GM12878 (cell line): ENCODE results near the gene SRBD1. TPM values are rescaled to one million over a fixed set of nuclear protein-coding genes. Genes with fewer than 3 reads are reported as not detected.

Experiments
- BCLAF1 ChIP-seq: fragments of 450-650 bp; IDR thresholded peaks from 2 replicates; pipeline ENCODE4 v1.6.1; 2017; ENCODE audit warnings: antibody characterized with exemption, mild to moderate bottlenecking, moderate library complexity
- CBX3 ChIP-seq: fragments of 200-600 bp; sonication (generic); IDR thresholded peaks from 2 replicates; pipeline ENCODE4 v1.6.1; 2016; ENCODE audit warnings: low read depth, borderline replicate concordance
- CEBPB ChIP-seq, 2 experiments: fragments of 150-350 bp in 1 of 2; IDR thresholded peaks; 2 replicates each; pipeline ENCODE4 v1.6.1; 2012 to 2014; ENCODE audit warnings: low read depth in 2 of 2, low read length in 2 of 2, borderline replicate concordance in 1 of 2, inconsistent platforms in 1 of 2
- E4F1 ChIP-seq: fragments of 450-650 bp; IDR thresholded peaks from 2 replicates; pipeline ENCODE4 v1.6.1; 2018; ENCODE audit warnings: borderline replicate concordance, mild to moderate bottlenecking; ENCODE audit not compliant: partially characterized antibody
- EED ChIP-seq: sonication (generic); IDR thresholded peaks from 2 replicates; pipeline ENCODE4 v1.6.1; 2016; ENCODE audit warnings: antibody characterized with exemption, low read depth
- FOXM1 ChIP-seq: IDR thresholded peaks from 2 replicates; pipeline ENCODE4 v1.6.1; 2012; ENCODE audit warnings: low read depth, mild to moderate bottlenecking, inconsistent platforms, low read length, moderate library complexity
- GATAD2B ChIP-seq: fragments of 450-650 bp; conservative IDR thresholded peaks from 2 replicates; pipeline ENCODE4 v1.6.1; 2017; ENCODE audit warnings: low read depth, mild to moderate bottlenecking, moderate library complexity
- LARP7 ChIP-seq: fragments of 450-650 bp; IDR thresholded peaks from 2 replicates; pipeline ENCODE4 v1.6.1; 2017; ENCODE audit warnings: mild to moderate bottlenecking
- MEF2B ChIP-seq: fragments of 450-650 bp; IDR thresholded peaks from 2 replicates; pipeline ENCODE4 v1.6.1; 2018; ENCODE audit warnings: mild to moderate bottlenecking, moderate library complexity; ENCODE audit not compliant: partially characterized antibody, poor library complexity, severe bottlenecking
- MYC ChIP-seq: IDR thresholded peaks from 2 replicates; pipeline ENCODE4 v1.6.1; 2011; ENCODE audit warnings: mild to moderate bottlenecking, low read length, moderate library complexity, inconsistent platforms; ENCODE audit not compliant: insufficient read depth, insufficient replicate concordance, insufficient read length, severe bottlenecking
- POLR2AphosphoS2 ChIP-seq: IDR thresholded peaks from 2 replicates; pipeline ENCODE4 v1.6.1; 2011; ENCODE audit warnings: low read depth, mild to moderate bottlenecking, low read length, improper control_type of control experiment, moderate library complexity
- RFX5 ChIP-seq: IDR thresholded peaks from 2 replicates; pipeline ENCODE4 v1.6.1; 2011; ENCODE audit warnings: low read depth, low read length, improper control_type of control experiment
- RUNX3 ChIP-seq: IDR thresholded peaks from 2 replicates; pipeline ENCODE4 v1.6.1; 2012; ENCODE audit warnings: low read length, inconsistent platforms
- SMC3 ChIP-seq: IDR thresholded peaks from 2 replicates; pipeline ENCODE4 v1.6.1; 2011; ENCODE audit warnings: low read length, improper control_type of control experiment, borderline replicate concordance
- SUPT20H ChIP-seq: IDR thresholded peaks from 2 replicates; pipeline ENCODE4 v1.6.1; 2011; ENCODE audit warnings: low read depth, mild to moderate bottlenecking, low read length, moderate library complexity, borderline replicate concordance; ENCODE audit not compliant: control insufficient read depth
- TCF12 ChIP-seq: IDR thresholded peaks from 2 replicates; pipeline ENCODE4 v1.6.1; 2011; ENCODE audit warnings: low read depth, mild to moderate bottlenecking, low read length
- ZBTB40 ChIP-seq: fragments of 450-650 bp; IDR thresholded peaks from 2 replicates; pipeline ENCODE4 v1.6.1; 2016; ENCODE audit warnings: mild to moderate bottlenecking, moderate library complexity, borderline replicate concordance
- ZNF622 ChIP-seq: fragments of 450-650 bp; IDR thresholded peaks from 2 replicates; pipeline ENCODE4 v1.6.1; 2017; ENCODE audit warnings: mild to moderate bottlenecking, inconsistent platforms
- ZSCAN29 ChIP-seq: fragments of 450-650 bp; IDR thresholded peaks from 2 replicates; pipeline ENCODE4 v1.6.1; 2017; ENCODE audit warnings: mild to moderate bottlenecking, moderate library complexity
- polyA plus RNA-seq, 11 experiments: library from polyadenylated mRNA; depleted of rRNA in 4 of 11; unstranded in 6 of 11; stranded (reverse) in 5 of 11; fragments of >200 nt; fragmentation: Nextera tagmentation in 4 of 11; fragmentation: Illumina TruSeq in 1 of 11; extraction: Ambion mirVana in 4 of 11; extraction: Trizol in 1 of 11; gene quantifications; 1 replicate in 1 of 11; 2 replicates in 10 of 11; pipeline versions ENCODE4 v1.2.1 to v1.2.3, GENCODE V29; 2011 to 2016; ENCODE audit warnings: inconsistent platforms in 2 of 11, missing spikeins in 2 of 11, low read depth in 1 of 11
- total RNA-seq, 4 experiments: library from RNA; depleted of rRNA in 3 of 4; stranded (reverse); fragments of >200 nt in 3 of 4; fragmentation: Illumina TruSeq in 1 of 4; extraction: Trizol in 1 of 4; gene quantifications; 2 replicates each; pipeline versions ENCODE4 v1.2.1 to v1.2.3, GENCODE V29; 2013 to 2021

The SRBD1 gene
- total and polyA plus RNA-seq, 10 of the 15 experiments (the other 5 are each of a cell fraction or from before 2014, with no cell fraction given): 9.7 to 33.1 (median 20.1) TPM

- no peak for TF ChIP-seq RUNX3
- TF ChIP-seq EED: no peak
- no peak for TF ChIP-seq CEBPB (IDR thresholded peaks at IDR 0.05; ENCODE audit: borderline replicate concordance in 1 of 2, low read depth in 2 of 2, low read length in 2 of 2)
- 0 out of 2 replicates have a peak, but pooled peaks have one; percentile 23 for TF ChIP-seq FOXM1
- TF ChIP-seq GATAD2B: peak; percentile 65; the same call in 1 of the 2 replicates
- TF ChIP-seq LARP7: peak; percentile 82; the same call in 1 of the 2 replicates
- TF ChIP-seq E4F1: no peak
- no peak for TF ChIP-seq CBX3
- TF ChIP-seq TCF12: no peak
- TF ChIP-seq RFX5: no peak
- TF ChIP-seq ZNF622: no peak
- TF ChIP-seq SUPT20H: no peak
- TF ChIP-seq MEF2B: peak; percentile 37
- TF ChIP-seq MYC: no peak
- TF ChIP-seq POLR2AphosphoS2: no peak
- TF ChIP-seq SMC3: peak; percentile 94
- 0 out of 2 replicates have a peak, but pooled peaks have one; percentile 35 for TF ChIP-seq ZSCAN29
- TF ChIP-seq ZBTB40: no peak
- TF ChIP-seq BCLAF1: no peak
These were observed 32.8 kb upstream of the SRBD1 start (continued) for GRCh38 chr2:45643543-45644542.
